Breast epithelium (tissue), 4 donors: ENCODE results near the gene CYTH3. TPM values are rescaled to one million over a fixed set of nuclear protein-coding genes. Genes with fewer than 3 reads are reported as not detected.
"Not testable (repeated sequence)": the region's sequence is repeated elsewhere in the genome, so short reads cannot be mapped to it uniquely, and the experiment has no call there.

Source experiments
- DNase-seq, 2 donors: peaks; one replicate each; pipeline ENCODE4 v3.0.0-alpha.2; 2019; ENCODE audit warnings: low spot score in 2 of 2
- H3K27ac ChIP-seq, 2 donors: fragments of 200-600 bp; sonication (generic) in 1 of 2; one replicate each; pipeline ENCODE4 v1.5.1; 2016 to 2019; ENCODE audit warnings: mild to moderate bottlenecking in 1 of 2
- H3K27me3 ChIP-seq, 2 donors: fragments of 200-600 bp; sonication (generic) in 1 of 2; one replicate each; pipeline versions ENCODE4 v1.5.1 to v1.6.0; 2017 to 2019; ENCODE audit warnings: control low read depth in 1 of 2, mild to moderate bottlenecking in 1 of 2
- H3K36me3 ChIP-seq: fragments of 200-600 bp; one replicate; pipeline ENCODE4 v1.5.1; 2019
- H3K4me1 ChIP-seq, 2 donors: fragments of 200-600 bp; sonication (generic); one replicate each; pipeline ENCODE4 v1.5.1; 2016 to 2019; ENCODE audit warnings: control low read depth in 1 of 2
- H3K4me3 ChIP-seq, 3 donors: fragments of 200-600 bp; sonication (generic); 1 replicate in 2 of 3; 2 replicates in 1 of 3; pipeline ENCODE4 v1.5.1; 2016 to 2019; ENCODE audit warnings: mild to moderate bottlenecking in 3 of 3, moderate library complexity in 2 of 3
- H3K9me3 ChIP-seq, 2 donors: fragments of 200-600 bp; sonication (generic) in 1 of 2; one replicate each; pipeline ENCODE4 v1.5.1; 2016 to 2019; ENCODE audit warnings: control low read depth in 1 of 2
- POLR2A ChIP-seq: fragments of 450-650 bp; IDR thresholded peaks from one replicate; pipeline ENCODE4 v1.6.1; 2016; ENCODE audit warnings: antibody characterized with exemption, mild to moderate bottlenecking, moderate library complexity
- POLR2AphosphoS5 ChIP-seq, 3 donors: sonication (generic); formaldehyde crosslinking; IDR thresholded peaks; one replicate each; pipeline ENCODE4 v1.6.1; 2017; ENCODE audit warnings: antibody characterized with exemption in 3 of 3
- intact Hi-C: fragments of 100-400 bp; cut with DNase I; formaldehyde crosslinking; loops from one replicate; pipeline ENCODE4 v1.15.1; 2023; ENCODE audit warnings: low total_unique reads
- total RNA-seq, 3 donors: library from RNA; depleted of rRNA; stranded (reverse); fragments of >200 nt; gene quantifications; one replicate each; pipeline ENCODE4 v1.1.0, GENCODE V29; 2016
- TF ChIP-seq, protein P1 (sequence below), 3 donors: fragments of 450-650 bp; IDR thresholded peaks; one replicate each; pipeline ENCODE4 v1.5.1; 2016 to 2017; ENCODE audit warnings: antibody characterized with exemption in 3 of 3, mild to moderate bottlenecking in 3 of 3, moderate library complexity in 3 of 3

Gene CYTH3
- total RNA-seq, 3 donors from 2014 or later, result 23.6 to 46.4 (median 33.4) TPM

GRCh38 chr7:6288270-6288860 is 15.9 kb upstream of the CYTH3 start:
- intact Hi-C loops, result no loop called here
- Histone ChIP-seq H3K27ac (no peak overlapping the region), H3K9me3 (no peaks in the 10 kb centered on the region), H3K4me1 (no peaks in the 10 kb centered on the region), H3K27me3 (no peaks in the 10 kb centered on the region), H3K4me3 (no peak overlapping the region), H3K36me3 (no peaks in the 10 kb centered on the region)
- DNase-seq, result no peak
- TF ChIP-seq POLR2AphosphoS5 (IDR thresholded peaks at IDR 0.05), result no peak
- TF ChIP-seq, protein P1, sequence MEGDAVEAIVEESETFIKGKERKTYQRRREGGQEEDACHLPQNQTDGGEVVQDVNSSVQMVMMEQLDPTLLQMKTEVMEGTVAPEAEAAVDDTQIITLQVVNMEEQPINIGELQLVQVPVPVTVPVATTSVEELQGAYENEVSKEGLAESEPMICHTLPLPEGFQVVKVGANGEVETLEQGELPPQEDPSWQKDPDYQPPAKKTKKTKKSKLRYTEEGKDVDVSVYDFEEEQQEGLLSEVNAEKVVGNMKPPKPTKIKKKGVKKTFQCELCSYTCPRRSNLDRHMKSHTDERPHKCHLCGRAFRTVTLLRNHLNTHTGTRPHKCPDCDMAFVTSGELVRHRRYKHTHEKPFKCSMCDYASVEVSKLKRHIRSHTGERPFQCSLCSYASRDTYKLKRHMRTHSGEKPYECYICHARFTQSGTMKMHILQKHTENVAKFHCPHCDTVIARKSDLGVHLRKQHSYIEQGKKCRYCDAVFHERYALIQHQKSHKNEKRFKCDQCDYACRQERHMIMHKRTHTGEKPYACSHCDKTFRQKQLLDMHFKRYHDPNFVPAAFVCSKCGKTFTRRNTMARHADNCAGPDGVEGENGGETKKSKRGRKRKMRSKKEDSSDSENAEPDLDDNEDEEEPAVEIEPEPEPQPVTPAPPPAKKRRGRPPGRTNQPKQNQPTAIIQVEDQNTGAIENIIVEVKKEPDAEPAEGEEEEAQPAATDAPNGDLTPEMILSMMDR (IDR thresholded peaks at IDR 0.05), result no peak
- TF ChIP-seq POLR2A, result no peak

GRCh38 chr7:6286486-6286885 is 14.1 kb upstream of the CYTH3 start:
- H3K4me1 ChIP-seq, result no peaks in the 10 kb centered on the region
- no peaks in the 10 kb centered on the region for H3K9me3 ChIP-seq
- intact Hi-C loops, result no loop called here
- no peak overlapping the region for H3K4me3 ChIP-seq
- H3K27ac ChIP-seq, result no peak overlapping the region
- TF ChIP-seq POLR2AphosphoS5 (IDR thresholded peaks at IDR 0.05) (no peak), POLR2A (no peak)
- TF ChIP-seq, protein P1 (IDR thresholded peaks at IDR 0.05), result no peak
- H3K36me3 ChIP-seq, result no peaks in the 10 kb centered on the region
- DNase-seq, result no peak
- no peaks in the 10 kb centered on the region for H3K27me3 ChIP-seq

DNA sequence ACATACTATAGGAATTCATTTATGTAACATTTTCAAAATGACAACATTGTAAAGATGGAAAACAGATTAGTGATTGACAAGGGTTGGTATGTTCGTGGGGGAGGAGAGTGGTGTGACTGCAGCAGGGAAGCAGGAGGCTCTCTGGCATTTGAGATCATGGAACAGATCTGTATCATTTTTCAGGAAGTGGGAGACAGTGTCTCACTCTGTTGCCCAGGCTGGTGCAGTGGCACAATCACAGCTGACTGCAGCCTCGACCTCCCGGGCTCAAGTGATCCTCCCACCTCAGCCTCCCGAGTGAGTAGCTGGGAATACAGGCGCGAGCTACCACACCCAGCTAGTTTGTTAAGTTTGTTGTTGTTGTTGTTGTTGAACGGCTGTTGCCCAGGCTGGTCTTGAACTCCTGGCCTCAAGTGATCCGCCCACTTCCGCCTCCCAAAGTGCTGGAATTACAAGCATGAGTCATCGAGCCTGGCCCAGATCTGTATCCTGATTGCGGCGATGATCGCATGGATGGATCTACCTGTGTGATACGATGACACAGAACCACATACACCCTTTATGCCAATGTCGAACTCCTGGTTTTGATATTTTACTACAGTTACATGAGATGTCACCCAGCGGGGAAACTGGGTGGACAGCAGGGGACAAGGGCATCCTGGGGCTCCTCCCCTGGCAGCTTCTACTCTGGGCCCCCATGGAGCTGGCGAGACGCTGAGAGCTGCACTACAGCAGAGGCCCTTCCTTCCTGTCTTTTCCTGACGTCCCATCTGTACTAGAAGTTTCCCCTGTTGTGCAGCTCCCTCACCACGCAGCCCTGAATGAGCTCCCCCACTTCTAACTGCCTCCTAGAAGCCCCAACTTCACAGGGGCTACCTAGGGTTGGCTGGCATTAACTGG is 12.3 kb upstream of the CYTH3 start:
- Histone ChIP-seq H3K27ac (no peak overlapping the region), H3K4me1 (no peaks in the 10 kb centered on the region), H3K9me3 (no peaks in the 10 kb centered on the region), H3K36me3 (no peaks in the 10 kb centered on the region), H3K4me3 (no peak overlapping the region), H3K27me3 (no peaks in the 10 kb centered on the region)
- TF ChIP-seq, protein P1 (IDR thresholded peaks at IDR 0.05), result no peak
- TF ChIP-seq POLR2A (no peak), POLR2AphosphoS5 (IDR thresholded peaks at IDR 0.05) (no peak)
- intact Hi-C loops, result no loop called here
- DNase-seq, result no peak

- H3K4me3 ChIP-seq, result no peak overlapping the region
- TF ChIP-seq POLR2AphosphoS5 (IDR thresholded peaks at IDR 0.05) (no peak), POLR2A (no peak)
- TF ChIP-seq, protein P1 (IDR thresholded peaks at IDR 0.05), result no peak
- no peaks in the 10 kb centered on the region for H3K27me3 ChIP-seq
- no peaks in the 10 kb centered on the region for H3K36me3 ChIP-seq
- DNase-seq, result no peak
- H3K9me3 ChIP-seq, result no peaks in the 10 kb centered on the region
- no peaks in the 10 kb centered on the region for H3K4me1 ChIP-seq
- H3K27ac ChIP-seq, result no peak overlapping the region
- intact Hi-C loops, result no loop called here
Observed at GRCh38 chr7:6284055-6284400, 11.6 kb upstream of the CYTH3 start.

DNA sequence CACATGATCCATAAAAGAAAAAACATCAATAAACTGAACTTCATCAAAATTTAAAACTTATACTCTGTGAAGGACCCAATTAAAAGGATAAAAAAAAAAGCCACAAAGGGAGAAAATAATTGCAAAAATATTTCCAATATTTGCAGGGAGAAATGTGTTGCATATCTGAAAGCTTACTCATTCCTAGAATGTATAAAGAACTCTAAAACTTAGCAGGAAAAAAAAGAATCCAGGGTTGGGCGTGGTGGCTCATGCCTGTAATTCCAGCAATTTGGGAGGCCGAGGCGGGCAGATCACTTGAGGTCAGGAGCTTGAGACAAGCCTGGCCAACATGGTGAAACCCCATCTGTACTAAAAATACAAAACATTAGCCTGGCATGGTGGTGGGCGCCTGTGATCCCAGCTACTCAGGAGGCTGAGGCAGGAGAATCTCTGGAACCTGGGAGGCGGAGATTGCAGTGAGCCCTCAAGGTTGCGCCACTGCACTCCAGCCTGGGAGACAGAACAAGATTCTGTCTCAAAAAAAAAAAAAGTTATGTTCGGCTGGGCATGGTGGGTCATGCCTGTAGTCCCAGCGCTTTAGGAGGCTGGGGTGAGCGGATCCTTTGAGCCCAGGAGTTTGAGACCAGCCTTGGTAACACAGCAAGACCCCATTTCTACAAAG is 11.1 kb upstream of the CYTH3 start:
- H3K36me3 ChIP-seq, H3K27me3 ChIP-seq, H3K4me3 ChIP-seq, H3K27ac ChIP-seq, DNase-seq, intact Hi-C loops, H3K4me1 ChIP-seq, H3K9me3 ChIP-seq: not testable (repeated sequence)
